Measurements from ENCODE around the gene PHC2.

DNA sequence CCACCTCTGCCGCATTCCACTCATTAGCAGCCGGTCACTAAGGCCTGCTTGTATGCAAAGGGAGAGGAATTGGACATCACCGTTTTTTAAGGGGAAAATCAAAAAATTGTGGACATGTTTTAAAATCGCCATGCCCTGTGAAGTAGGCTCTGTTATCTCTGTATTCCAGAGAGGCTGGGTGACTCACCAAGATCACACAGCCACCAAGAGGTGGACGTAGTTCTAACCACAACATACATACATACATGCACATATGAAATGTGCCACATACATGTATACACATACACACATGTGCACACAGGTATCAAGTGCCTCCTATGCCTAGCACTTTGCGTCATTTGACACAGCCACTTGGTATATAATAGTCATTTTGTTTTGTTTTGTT is 25.6 kb upstream of the PHC2 start:
- no peak for TF ChIP-seq POLR2A (IDR thresholded peaks at IDR 0.05)
- TF ChIP-seq, protein P1, sequence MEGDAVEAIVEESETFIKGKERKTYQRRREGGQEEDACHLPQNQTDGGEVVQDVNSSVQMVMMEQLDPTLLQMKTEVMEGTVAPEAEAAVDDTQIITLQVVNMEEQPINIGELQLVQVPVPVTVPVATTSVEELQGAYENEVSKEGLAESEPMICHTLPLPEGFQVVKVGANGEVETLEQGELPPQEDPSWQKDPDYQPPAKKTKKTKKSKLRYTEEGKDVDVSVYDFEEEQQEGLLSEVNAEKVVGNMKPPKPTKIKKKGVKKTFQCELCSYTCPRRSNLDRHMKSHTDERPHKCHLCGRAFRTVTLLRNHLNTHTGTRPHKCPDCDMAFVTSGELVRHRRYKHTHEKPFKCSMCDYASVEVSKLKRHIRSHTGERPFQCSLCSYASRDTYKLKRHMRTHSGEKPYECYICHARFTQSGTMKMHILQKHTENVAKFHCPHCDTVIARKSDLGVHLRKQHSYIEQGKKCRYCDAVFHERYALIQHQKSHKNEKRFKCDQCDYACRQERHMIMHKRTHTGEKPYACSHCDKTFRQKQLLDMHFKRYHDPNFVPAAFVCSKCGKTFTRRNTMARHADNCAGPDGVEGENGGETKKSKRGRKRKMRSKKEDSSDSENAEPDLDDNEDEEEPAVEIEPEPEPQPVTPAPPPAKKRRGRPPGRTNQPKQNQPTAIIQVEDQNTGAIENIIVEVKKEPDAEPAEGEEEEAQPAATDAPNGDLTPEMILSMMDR (IDR thresholded peaks at IDR 0.05): no peak
